Measurements from ENCODE around the gene CUL7. TPM values are rescaled to one million over a fixed set of nuclear protein-coding genes. Genes with fewer than 3 reads are reported as not detected.

CUL7 gene
- total RNA-seq, 1 donor from 2014 or later = 16.1 TPM

DNA sequence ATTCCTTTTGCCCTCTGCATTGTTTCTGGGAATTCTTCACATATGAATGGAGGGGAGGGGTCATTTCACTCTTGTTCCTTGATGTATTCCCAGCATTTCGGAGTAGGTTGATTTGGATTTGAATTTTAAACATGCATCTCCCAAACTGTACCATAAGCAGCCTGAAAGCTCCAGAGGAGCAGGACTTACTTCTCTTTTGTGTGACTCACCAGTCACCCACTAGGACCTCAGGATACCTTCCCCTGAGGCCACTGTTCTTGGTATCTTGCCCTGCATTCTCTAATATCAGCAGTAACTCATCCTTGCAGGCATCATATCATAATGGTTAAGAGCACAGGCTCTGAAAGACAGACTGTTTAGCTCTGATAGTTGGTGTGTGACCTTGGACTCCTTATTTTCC is 4.9 kb upstream of the CUL7 start:
- Histone ChIP-seq H3K27ac (peak overlapping the region; percentile 89), H3K36me3 (peaks cover 46% of the 10 kb centered on the region)
- intact Hi-C loops (cut with DNase I) = no loop called here

DNA sequence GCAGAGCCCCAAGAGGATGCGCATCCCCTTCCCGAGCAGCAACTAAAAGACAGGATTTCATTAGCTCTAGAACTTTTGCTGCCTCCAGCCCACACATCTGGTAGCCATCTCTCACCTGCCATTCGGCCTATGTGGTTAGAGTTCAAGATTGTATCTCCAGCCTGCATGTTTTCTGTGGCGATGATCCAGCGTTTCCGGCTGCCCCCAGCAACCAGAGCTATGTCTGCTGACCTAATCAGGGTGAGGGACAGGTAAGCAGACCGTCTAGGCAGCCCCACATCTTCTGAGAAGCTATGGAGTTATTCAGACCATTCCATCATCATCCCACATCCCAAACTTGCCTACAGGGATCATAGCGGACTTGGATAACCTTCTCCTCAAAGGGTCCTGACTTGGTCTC is 2.3 kb upstream of the CUL7 start:
- Histone ChIP-seq H3K4me1 (peaks cover 35% of the 10 kb centered on the region), H3K9me3 (no peaks in the 10 kb centered on the region), H3K36me3 (peaks cover 38% of the 10 kb centered on the region), H3K4me3 (no peak overlapping the region), H3K27ac (no peak overlapping the region), H3K27me3 (ENCODE audit: low read depth) (no peaks in the 10 kb centered on the region)
- TF ChIP-seq, protein P1, sequence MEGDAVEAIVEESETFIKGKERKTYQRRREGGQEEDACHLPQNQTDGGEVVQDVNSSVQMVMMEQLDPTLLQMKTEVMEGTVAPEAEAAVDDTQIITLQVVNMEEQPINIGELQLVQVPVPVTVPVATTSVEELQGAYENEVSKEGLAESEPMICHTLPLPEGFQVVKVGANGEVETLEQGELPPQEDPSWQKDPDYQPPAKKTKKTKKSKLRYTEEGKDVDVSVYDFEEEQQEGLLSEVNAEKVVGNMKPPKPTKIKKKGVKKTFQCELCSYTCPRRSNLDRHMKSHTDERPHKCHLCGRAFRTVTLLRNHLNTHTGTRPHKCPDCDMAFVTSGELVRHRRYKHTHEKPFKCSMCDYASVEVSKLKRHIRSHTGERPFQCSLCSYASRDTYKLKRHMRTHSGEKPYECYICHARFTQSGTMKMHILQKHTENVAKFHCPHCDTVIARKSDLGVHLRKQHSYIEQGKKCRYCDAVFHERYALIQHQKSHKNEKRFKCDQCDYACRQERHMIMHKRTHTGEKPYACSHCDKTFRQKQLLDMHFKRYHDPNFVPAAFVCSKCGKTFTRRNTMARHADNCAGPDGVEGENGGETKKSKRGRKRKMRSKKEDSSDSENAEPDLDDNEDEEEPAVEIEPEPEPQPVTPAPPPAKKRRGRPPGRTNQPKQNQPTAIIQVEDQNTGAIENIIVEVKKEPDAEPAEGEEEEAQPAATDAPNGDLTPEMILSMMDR (IDR thresholded peaks at IDR 0.05) = no peak
- DNase-seq (no peak), ATAC-seq (no peak)
- intact Hi-C loops (cut with DNase I) = no loop called here

More for the DNA sequence above, 4.9 kb upstream of the CUL7 start:
- DNase-seq = no peak
- Histone ChIP-seq H3K27me3 (ENCODE audit: low read depth) (no peaks in the 10 kb centered on the region), H3K4me3 (peak overlapping the region; percentile 83), H3K9me3 (no peaks in the 10 kb centered on the region), H3K4me1 (peaks cover 26% of the 10 kb centered on the region)
- TF ChIP-seq, protein P1 (IDR thresholded peaks at IDR 0.05) = no peak
- no peak for ATAC-seq

DNA sequence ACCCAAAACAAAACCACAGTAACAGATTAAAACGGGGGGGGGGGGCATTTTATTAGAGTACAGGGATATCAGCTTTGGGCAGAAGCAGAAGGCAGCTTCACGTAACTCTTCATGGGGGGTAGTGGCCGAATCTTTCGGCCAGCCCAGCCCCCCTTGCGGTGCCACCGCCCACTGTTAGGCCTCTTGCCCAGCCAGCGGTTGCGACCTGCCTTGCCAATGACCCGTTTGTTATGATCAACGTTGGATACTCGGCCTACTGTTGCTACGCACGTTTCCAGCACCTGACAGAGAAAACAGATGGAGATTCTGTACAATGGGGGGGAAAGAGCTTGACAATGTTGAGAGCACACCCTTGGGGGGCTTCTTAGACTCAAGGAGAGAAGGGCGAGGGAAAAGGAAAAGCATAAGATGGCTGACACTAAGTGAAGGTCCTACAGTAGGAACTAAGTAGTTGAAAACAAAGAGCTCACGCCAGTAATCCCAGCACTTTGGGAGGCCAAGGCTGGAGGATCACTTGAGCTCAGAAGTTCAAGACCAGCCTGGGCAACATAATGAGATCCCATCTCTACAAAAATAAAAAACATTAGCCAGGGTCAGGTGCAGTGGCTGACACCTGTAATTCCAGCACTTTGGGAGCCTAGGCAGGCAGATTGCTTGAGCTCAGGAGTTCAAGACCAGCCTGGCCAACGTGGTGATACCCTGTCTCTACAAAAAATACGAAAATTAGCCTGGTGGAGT is 724 bp upstream of the CUL7 start:
- H3K4me3 ChIP-seq = peak overlapping the region; percentile 86
- peaks cover 50% of the 10 kb centered on the region for H3K36me3 ChIP-seq
- peak overlapping the region; percentile 95 for H3K27ac ChIP-seq
- DNase-seq (no peak), ATAC-seq (no peak)
- H3K27me3 ChIP-seq (ENCODE audit: low read depth) = no peaks in the 10 kb centered on the region
- intact Hi-C loops (cut with DNase I) = no loop called here
- H3K9me3 ChIP-seq = no peaks in the 10 kb centered on the region
- TF ChIP-seq, protein P1 (IDR thresholded peaks at IDR 0.05) = no peak
- H3K4me1 ChIP-seq = peaks cover 23% of the 10 kb centered on the region

DNA sequence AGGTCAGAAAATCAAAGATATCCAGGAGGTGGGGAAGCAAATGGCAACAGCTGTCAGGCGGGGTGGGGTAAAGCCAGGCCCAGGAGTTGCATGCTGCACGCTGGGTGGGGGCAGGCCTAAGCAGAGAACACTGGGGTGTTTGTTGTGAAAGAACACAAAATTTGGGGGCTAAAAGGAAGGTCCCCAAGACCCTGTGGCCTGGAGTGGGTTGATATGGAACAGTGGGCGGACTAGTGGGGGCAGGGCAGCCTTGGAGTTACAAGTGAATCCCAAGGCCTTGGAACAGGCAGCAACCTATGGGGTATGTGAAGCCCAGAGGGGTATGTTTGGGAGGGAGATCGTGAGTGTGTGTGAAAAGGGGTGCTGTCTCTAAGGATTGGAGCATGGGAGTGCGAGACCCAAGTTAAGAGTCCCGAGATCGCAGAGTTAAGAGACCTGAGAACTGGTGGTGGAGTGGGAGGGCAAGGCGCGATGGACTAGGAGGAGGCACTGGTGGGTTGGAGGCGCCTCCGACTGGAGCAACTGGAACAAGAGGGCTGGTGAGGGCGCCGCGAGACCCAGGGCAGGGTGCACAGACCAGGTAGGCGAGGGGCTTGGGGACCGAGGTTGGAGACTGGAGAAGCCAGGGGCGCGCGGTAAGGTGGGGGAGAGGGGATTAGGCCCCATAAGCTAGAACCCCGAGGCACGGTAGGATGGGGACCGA is 658 bp downstream of the CUL7 start:
- peak overlapping the region; percentile 86 for H3K4me3 ChIP-seq
- peak overlapping the region; percentile 95 for H3K27ac ChIP-seq
- H3K36me3 ChIP-seq = peaks cover 64% of the 10 kb centered on the region
- ATAC-seq (peak; percentile 40 to 49), DNase-seq (peak; percentile 56)
- H3K9me3 ChIP-seq = no peaks in the 10 kb centered on the region
- intact Hi-C loops (cut with DNase I) = no loop called here
- TF ChIP-seq, protein P1 (IDR thresholded peaks at IDR 0.05) = no peak
- no peaks in the 10 kb centered on the region for H3K27me3 ChIP-seq (ENCODE audit: low read depth)
- H3K4me1 ChIP-seq = peaks cover 15% of the 10 kb centered on the region

DNA sequence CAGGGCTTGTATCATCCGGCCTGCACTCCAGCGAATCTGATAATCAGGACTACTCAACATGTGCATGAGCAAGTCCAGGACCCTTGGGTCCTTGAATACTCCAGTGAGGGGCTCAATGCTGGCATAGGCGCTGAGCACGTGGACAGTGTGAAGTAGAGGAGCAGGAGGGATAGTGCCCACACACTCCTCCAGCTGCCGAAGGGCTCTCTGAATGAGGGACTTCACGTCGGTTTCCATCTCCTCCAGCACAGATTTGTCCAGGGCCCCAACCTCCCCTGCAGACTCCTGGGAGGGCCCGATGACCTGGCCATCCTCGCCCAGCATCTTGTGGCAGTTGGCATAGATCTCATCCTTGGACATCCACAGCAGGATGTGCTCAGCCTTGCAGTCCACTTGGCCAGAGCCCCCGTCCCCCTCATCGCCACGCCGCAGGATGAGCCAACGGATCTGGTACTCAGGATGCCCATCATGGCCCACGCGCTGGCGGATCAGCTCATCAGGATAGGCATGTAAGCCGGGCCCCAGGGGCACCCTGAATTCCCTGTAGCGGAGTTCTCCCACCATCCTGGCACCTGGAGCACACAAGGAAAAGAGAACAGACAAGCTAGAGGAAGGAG is 1.3 kb downstream of the CUL7 start:
- H3K4me3 ChIP-seq = peak overlapping the region; percentile 86
- no peaks in the 10 kb centered on the region for H3K9me3 ChIP-seq
- no peaks in the 10 kb centered on the region for H3K27me3 ChIP-seq (ENCODE audit: low read depth)
- TF ChIP-seq, protein P1 (IDR thresholded peaks at IDR 0.05) = no peak
- intact Hi-C loops (cut with DNase I) = no loop called here
- no peak for DNase-seq
- ATAC-seq = no peak
- peaks cover 13% of the 10 kb centered on the region for H3K4me1 ChIP-seq
- H3K36me3 ChIP-seq = peaks cover 65% of the 10 kb centered on the region
- peak overlapping the region; percentile 95 for H3K27ac ChIP-seq
